NT2/D1 (cell line): ENCODE measurements around the gene MYPN.
"Not testable (repeated sequence)": the region's sequence is repeated elsewhere in the genome, so short reads cannot be mapped to it uniquely, and the experiment has no call there.

Experiments
- DNase-seq: peaks from one replicate; pipeline ENCODE4 v3.0.0-alpha.2; 2011; ENCODE audit warnings: low read depth, low spot score
- H3K27me3 ChIP-seq: 2 replicates; pipeline ENCODE4 v1.6.0; 2011; ENCODE audit warnings: mild to moderate bottlenecking; ENCODE audit not compliant: insufficient read length, insufficient read depth
- H3K36me3 ChIP-seq: 2 replicates; pipeline ENCODE4 v1.6.1; 2011; ENCODE audit warnings: mild to moderate bottlenecking, low read length, mixed read lengths; ENCODE audit not compliant: insufficient read depth, insufficient read length
- H3K4me1 ChIP-seq: 2 replicates; pipeline ENCODE4 v1.5.1; 2011; ENCODE audit not compliant: insufficient read depth, insufficient read length
- H3K4me3 ChIP-seq: 2 replicates; pipeline ENCODE4 v1.5.1; 2011; ENCODE audit warnings: low read depth; ENCODE audit not compliant: insufficient read length
- H3K9ac ChIP-seq: 2 replicates; pipeline ENCODE4 v1.6.0; 2011; ENCODE audit warnings: low read depth; ENCODE audit not compliant: insufficient read length
- H3K9me3 ChIP-seq: 2 replicates; pipeline ENCODE4 v1.5.1; 2011; ENCODE audit warnings: mild to moderate bottlenecking, low read length; ENCODE audit not compliant: insufficient read depth
- SUZ12 ChIP-seq: IDR thresholded peaks from 2 replicates; pipeline ENCODE4 v1.6.1; 2011; ENCODE audit not compliant: insufficient read length, insufficient read depth; ENCODE audit errors: extremely low read depth
- YY1 ChIP-seq: IDR thresholded peaks from 2 replicates; pipeline ENCODE4 v1.6.1; 2011; ENCODE audit not compliant: insufficient read length, insufficient read depth
- ZNF274 ChIP-seq: IDR thresholded peaks from 2 replicates; pipeline ENCODE4 v1.6.1; 2011; ENCODE audit warnings: mild to moderate bottlenecking, low read depth, low read length

Gene MYPN

DNA sequence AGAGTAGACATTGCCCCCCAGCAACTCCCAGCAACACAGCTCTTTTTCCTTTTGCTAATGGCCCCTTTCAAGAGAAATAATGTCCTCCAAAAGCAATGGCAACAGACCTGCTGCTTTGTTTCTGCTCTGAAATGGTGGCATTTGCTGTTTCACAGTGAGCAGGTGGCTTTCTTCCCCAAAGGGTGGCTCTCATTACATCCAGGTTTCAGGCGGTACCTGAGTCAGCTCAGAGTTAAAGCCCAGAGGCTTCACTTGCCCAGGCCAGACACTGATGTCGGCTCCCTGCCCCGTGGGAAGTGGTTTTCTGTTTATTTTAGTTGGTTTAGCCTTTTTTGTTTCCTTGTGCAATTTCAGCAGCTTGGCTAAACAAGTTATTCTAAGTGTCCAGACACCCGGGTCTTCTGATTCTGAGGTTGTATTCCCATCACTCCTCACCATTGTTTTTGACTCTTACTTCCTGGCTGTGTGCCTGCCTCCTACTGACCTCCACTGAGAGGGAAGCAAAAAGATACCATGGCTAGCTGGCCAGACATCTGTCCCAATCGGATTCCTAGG, 130.4 kb downstream of the MYPN start:
- H3K9me3 ChIP-seq, result no peaks in the 10 kb centered on the region
- H3K4me1 ChIP-seq, result no peaks in the 10 kb centered on the region
- H3K36me3 ChIP-seq, result no peaks in the 10 kb centered on the region
- DNase-seq, result no peak
- H3K4me3 ChIP-seq, result no peak overlapping the region
- H3K27me3 ChIP-seq, result no peaks in the 10 kb centered on the region
- no peak overlapping the region for H3K9ac ChIP-seq
- TF ChIP-seq ZNF274 (no peak), SUZ12 (no peak), YY1 (no peak)

DNA sequence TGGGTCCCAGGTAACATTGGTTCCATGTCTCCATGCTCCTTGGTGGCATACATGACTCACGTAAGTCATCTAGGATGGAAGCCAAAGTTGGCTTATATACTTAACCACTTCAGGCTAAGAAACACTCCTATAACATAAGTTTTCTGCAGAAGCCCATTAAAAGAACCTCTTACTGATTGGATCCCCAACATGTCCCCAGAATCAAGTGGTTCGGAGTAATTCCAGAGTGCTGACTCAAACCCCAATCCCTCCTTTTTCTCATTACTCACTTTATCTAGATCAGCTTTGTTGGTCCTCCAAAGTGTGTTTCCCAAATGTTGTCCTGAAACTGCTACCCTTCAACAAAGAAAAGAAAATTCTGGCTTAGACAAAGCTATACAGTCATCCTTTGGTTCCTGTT, 132.8 kb downstream of the MYPN start:
- Histone ChIP-seq H3K36me3 (no peaks in the 10 kb centered on the region), H3K27me3 (no peaks in the 10 kb centered on the region), H3K9me3 (no peaks in the 10 kb centered on the region), H3K4me1 (no peaks in the 10 kb centered on the region), H3K9ac (no peak overlapping the region), H3K4me3 (no peak overlapping the region)
- TF ChIP-seq SUZ12 (no peak), YY1 (no peak), ZNF274 (no peak)
- DNase-seq, result no peak

DNA sequence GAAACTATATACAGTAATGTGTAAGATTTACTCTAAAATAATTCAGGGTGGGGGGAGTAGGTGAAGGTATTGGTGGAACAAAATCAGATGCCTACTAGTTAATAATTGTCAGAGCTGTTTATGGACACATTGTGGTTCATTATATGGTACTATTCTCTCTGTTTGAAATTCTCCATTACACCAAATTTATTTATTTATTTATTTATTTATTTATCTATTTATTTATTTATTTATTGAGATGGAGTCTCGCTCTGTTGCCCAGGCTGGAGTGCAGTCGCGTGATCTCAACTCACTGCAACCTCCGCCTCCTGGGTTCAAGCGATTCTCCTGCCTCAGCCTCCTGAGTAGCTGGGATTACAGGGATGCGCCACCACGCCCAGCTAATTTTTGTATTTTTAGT, 137.1 kb downstream of the MYPN start:
- not testable (repeated sequence) for DNase-seq, H3K4me1 ChIP-seq, H3K36me3 ChIP-seq, H3K9me3 ChIP-seq, H3K9ac ChIP-seq, H3K4me3 ChIP-seq
- peaks cover 16% of the 10 kb centered on the region for H3K27me3 ChIP-seq

DNA sequence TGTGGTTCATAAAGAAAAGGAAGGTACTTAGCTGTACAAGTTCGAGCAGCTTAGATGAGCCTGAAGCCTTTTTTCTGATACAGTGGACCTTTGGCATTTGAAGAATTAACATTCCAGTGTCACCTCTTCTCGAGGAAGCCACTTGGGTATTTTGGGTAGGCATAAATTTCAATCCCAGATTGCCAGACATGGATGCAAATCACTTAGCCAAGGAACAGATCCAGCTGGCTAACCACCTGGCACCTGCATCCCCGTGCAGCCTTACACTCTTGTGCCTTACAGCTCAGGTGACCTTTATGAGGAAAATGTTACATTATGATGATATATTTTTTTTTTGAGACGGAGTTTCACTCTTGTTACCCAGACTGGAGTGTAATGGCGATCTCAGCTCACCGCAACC, 138.6 kb downstream of the MYPN start:
- H3K27me3 ChIP-seq, result peaks cover 22% of the 10 kb centered on the region
- H3K4me3 ChIP-seq, result no peak overlapping the region
- TF ChIP-seq YY1, result no peak
- no peak for TF ChIP-seq SUZ12
- TF ChIP-seq ZNF274, result no peak
- no peaks in the 10 kb centered on the region for H3K9me3 ChIP-seq
- no peak for DNase-seq
- H3K4me1 ChIP-seq, result no peaks in the 10 kb centered on the region
- no peak overlapping the region for H3K9ac ChIP-seq
- no peaks in the 10 kb centered on the region for H3K36me3 ChIP-seq

DNA sequence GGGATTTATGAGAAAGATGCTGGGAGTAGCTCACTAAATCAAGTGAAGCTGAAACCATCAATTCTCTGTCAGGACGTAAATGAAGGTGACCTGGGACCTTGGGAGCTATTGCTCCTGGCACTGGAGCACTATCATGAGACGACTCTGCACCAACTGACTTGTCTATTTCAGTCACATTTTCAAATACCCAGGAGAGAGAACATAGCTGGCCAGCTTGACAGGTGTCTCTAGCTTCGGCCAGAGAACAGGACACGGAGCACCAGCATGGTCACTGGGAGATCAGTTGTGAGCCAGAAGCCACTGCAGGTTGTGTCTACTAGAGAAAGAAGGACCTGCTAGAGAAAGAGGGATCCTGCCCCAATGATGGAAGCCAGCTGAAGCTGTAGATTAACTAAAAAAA, 140.0 kb downstream of the MYPN start:
- H3K4me1 ChIP-seq, result no peaks in the 10 kb centered on the region
- H3K36me3 ChIP-seq, result no peaks in the 10 kb centered on the region
- no peak overlapping the region for H3K4me3 ChIP-seq
- H3K27me3 ChIP-seq, result peaks cover 31% of the 10 kb centered on the region
- TF ChIP-seq SUZ12 (no peak), YY1 (no peak), ZNF274 (no peak)
- no peak overlapping the region for H3K9ac ChIP-seq
- H3K9me3 ChIP-seq, result no peaks in the 10 kb centered on the region
- DNase-seq, result no peak

DNA sequence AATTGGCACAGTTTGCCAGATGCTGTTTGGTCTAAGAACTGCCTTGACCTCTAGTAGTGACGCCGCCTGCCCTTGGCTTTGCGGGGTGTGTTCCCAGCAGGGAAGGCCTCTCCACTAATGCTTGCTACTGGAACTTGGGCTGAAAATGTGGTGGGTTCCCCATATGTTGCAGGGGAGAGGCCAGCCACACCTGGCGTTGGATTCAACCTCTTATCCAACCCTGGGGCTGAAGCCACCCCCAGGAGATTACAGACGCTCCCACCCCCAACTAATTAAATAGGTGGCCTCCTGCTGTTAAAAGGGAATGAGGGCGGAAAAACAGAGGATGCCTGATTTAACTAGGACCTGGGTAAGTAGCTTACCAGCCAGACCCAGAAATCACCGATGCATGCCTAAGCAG, 141.9 kb downstream of the MYPN start:
- TF ChIP-seq YY1 (no peak), SUZ12 (no peak), ZNF274 (no peak)
- no peak overlapping the region for H3K4me3 ChIP-seq
- no peaks in the 10 kb centered on the region for H3K36me3 ChIP-seq
- no peak overlapping the region for H3K9ac ChIP-seq
- no peak for DNase-seq
- peaks cover 31% of the 10 kb centered on the region for H3K27me3 ChIP-seq
- no peaks in the 10 kb centered on the region for H3K9me3 ChIP-seq
- H3K4me1 ChIP-seq, result no peaks in the 10 kb centered on the region

DNA sequence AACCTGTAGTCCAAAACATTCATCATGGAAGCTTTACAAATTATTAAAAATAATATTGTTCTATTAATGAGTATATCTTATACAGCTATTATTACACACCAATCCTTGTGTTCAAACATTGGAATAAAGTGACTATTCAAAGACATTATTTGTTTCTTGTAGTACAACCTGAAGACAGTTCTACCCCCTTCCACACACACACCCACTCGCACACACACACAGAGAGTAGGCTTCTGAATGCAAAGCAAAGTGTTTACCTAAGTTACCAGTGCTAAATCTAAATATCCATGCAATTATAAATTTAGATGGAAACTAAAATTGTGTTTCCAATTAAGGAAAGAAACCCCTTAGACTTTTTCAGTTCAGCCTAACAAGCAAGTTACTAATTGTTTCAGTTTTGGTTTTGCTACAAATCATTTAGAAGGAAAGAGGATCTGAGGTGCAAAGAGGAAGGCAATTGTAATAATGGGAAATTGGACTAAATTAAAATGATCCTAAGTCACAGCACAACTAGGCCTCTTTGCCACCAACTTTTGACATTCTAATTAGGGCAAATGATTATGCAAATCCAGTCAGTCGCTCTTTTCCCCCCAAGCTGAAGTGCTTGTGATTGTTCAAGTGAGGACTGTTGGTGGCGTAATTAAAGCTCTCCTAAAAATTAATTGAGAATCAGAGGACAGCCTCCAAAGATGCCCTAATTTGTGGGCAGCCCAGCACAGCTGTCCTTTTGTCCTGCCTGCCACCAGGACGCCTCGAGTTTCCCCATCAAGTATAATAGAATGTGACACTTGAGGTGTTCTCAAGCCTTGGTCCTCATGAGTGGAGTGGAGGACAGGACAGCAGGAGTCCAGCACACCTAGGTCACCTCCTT, 142.6 kb downstream of the MYPN start:
- no peaks in the 10 kb centered on the region for H3K4me1 ChIP-seq
- H3K27me3 ChIP-seq, result peaks cover 31% of the 10 kb centered on the region
- no peak for TF ChIP-seq SUZ12
- TF ChIP-seq ZNF274, result no peak
- no peak for TF ChIP-seq YY1
- H3K9ac ChIP-seq, result no peak overlapping the region
- DNase-seq, result no peak
- no peaks in the 10 kb centered on the region for H3K9me3 ChIP-seq
- no peaks in the 10 kb centered on the region for H3K36me3 ChIP-seq
- H3K4me3 ChIP-seq, result no peak overlapping the region
